Fibroblast of the conjunctiva (primary cell): ENCODE results near the gene LAG3.
A peak's percentile ranks its signal among the peaks of the same experiment; 100 is the strongest.
"Not testable (repeated sequence)": the region's sequence is repeated elsewhere in the genome, so short reads cannot be mapped to it uniquely, and the experiment has no call there.

ENCODE experiments used
- DNase-seq: peaks from one replicate; pipeline ENCODE4 v3.0.0-alpha.2; 2010; ENCODE audit warnings: low read depth

Gene LAG3

DNA sequence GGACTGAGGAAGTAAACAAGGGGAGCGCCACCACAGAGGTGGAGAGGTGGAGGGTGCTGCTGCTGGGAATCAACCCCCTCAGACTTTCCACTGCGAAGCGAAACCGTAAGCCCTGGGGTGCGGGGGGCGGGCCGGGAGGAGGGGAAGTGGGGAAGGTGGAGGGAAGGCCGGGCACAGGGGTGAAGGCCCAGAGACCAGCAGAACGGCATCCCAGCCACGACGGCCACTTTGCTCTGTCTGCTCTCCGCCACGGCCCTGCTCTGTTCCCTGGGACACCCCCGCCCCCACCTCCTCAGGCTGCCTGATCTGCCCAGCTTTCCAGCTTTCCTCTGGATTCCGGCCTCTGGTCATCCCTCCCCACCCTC lies at the start of gene LAG3:
Gene LAG3, plus strand, starts transcription at position 190 of the 365 bp plus-strand sequence. CDS start 333 bp downstream, outside the sequence.
- DNase-seq: no peak

GRCh38 chr12:6722863-6723262 lies 49.5 kb upstream of the LAG3 start:
- no peak for DNase-seq

DNA sequence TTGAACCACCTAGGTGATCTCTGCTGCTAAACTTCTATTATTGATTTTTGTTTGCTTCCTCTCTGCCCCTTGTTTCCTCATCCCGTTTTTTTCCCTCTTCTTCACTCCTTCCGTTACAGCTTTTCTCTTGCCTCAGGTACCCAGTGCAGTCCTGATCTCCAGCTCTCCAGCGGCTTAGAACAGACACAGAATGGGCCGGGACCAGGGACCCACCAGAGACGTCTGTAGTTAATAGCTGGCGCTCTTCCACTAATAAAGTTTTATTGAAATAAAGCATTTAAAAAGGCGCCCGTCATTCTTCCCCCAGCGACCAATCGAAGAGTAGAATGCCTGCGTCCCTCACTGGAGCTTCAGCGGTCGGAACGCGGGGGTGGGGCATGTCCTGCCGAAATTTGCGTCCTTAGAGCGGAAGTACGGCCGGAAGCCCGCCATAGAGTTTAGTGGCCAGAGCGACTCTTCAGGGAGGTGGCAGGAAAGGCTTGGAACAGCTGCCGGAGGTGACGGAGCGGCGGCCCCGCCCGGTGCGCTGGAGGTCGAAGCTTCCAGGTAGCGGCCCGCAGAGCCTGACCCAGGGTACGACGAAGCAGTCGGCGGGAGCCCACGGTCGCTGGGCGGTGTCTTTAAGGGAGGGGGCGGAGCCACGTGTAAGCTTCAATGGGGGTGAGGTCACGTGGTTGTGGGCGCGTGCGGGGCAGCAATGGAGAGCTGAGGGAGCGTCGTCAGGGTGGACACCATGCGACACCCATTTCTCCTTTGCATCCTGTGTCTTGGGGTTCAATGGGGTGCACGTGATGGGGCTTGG lies 48.5 kb upstream of the LAG3 start, which contains the start of gene COPS7A:
Gene COPS7A, plus strand, starts transcription at position 440 of the 802 bp plus-strand sequence. CDS start 611 bp downstream, outside the sequence.
- DNase-seq: peak; percentile 96

DNA sequence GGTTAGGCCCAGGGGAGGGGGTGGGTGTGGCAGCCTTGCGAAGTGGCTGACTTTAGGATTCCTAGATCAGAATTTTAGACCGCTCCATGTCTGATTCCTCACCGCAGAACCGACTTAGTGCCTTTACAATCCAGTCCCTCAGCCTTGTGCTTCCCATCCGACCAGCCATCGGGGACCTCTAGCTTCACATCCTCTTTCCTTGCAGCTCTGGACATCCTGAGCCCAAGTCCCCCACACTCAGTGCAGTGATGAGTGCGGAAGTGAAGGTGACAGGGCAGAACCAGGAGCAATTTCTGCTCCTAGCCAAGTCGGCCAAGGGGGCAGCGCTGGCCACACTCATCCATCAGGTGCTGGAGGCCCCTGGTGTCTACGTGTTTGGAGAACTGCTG lies 47.9 kb upstream of the LAG3 start:
- DNase-seq: no peak

DNA sequence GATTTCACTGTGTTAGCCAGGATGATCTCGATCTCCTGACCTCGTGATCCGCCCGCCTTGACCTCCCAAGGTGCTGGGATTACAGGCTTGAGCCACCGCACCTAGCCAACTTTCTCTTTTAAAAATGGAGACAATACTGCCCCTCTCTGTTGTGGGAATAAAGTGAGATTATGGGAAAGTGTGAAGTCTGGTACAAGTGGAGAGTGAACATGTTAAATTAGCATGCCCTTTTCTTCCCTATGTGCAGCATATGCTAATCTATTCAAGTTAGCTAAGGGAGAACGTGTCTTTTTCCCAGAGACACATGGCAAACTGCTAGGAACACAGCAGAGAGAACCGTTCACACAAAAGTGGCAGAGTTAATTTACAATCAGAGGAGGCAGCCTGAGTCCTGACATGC lies 47.0 kb upstream of the LAG3 start:
- no peak for DNase-seq

- DNase-seq: no peak
Measured at GRCh38 chr12:6729186-6729585, 43.1 kb upstream of the LAG3 start.

DNA sequence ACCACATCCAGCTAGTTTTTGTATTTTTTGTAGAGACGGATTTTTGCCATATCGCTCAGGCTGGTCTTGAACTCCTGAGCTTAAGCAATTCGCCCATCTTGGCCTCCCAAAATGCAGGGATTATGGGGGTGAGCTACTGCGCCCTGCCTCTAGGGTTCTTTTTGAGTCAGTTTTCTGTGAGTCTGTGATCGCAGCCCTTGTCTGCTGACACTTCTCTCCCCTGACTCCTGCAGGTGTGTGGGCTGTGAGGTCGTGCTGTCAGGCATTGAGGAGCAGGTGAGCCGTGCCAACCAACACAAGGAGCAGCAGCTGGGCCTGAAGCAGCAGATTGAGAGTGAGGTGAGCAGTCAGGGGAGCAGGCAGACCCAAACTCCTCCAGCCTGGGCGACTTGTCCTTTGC lies 42.2 kb upstream of the LAG3 start:
- DNase-seq: no peak

GRCh38 chr12:6734506-6735387 lies 37.6 kb upstream of the LAG3 start:
- no peak for DNase-seq

DNA sequence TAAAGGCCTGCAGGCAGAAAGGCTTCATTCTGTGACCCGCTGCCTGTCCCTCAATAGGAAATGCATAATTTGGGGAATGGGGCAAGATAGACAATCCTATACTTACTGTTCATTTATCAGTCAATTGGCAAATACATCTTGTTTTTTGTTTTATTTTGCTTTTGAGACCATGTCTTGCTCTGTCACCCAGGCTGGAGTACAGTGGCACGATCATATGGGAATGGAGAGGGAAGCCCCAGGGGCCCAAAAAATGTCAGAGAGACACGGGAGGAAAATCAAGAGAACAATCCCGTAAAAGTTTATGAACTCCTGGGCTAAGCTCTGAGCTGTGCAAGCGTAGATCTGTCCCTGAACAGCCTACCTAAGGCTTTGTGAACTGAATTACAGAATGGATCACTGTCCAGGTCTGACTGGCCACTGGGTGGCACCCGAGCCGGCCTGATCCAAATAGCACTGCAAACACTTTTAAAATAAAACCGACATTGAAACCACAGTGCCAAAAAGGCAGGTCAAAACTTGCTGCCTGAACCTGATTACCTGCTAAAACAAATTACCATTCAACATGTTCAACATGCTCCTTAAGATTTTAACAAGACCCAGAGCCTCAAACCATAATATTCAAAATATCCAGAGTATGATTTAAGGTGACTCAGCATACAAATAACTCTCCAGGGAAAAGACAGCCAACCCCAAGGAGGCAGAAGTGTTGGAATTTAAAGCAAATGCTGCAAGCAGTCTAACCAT lies 36.7 kb upstream of the LAG3 start:
- DNase-seq: peak; percentile 40

GRCh38 chr12:6736754-6737153 lies 35.6 kb upstream of the LAG3 start:
- no peak for DNase-seq

GRCh38 chr12:6742080-6742479 lies 30.2 kb upstream of the LAG3 start:
- DNase-seq: not testable (repeated sequence)

- DNase-seq: no peak
Measured at GRCh38 chr12:6742834-6743233, 29.5 kb upstream of the LAG3 start.

- DNase-seq: not testable (repeated sequence)
Measured at GRCh38 chr12:6743300-6743699, 29.0 kb upstream of the LAG3 start.

DNA sequence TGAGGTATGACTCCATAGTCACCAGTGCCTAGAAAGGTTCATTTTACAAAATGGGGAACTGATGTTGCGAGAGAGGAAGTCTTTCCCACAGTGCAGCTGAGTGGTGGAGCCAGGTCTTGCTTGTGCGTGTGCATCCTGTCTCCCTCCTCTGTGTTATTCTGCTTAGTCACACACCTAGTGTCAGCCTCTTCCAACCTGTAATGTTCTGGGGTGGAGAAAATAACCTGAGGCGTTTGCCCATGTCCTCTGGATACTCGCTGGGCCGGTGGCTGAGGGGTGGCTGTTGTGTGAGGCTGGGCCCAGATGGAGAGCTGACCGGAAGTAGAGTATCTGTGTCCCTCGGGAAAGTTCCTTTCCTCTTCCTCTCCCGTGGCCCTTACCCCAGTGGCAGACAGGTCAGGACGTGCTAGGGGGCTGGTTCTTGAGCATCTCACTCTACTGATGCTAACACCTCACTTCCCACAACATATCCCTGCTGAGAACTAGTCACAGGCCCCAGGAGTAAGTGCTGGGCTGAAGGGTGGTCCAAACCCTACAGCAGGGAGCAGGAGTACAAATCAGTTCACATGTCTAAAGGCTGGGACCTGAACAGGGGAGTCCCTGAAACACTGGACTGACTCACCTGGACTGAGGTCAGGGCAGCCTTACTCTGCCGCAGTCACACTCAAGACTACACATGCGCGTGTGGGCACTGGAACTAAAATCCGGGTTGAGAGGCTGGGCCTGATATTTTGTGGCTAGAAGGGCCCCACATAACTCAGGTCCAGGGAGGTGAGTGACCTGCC lies 26.4 kb upstream of the LAG3 start:
- no peak for DNase-seq

GRCh38 chr12:6747216-6747615 lies 25.1 kb upstream of the LAG3 start:
- DNase-seq: no peak

DNA sequence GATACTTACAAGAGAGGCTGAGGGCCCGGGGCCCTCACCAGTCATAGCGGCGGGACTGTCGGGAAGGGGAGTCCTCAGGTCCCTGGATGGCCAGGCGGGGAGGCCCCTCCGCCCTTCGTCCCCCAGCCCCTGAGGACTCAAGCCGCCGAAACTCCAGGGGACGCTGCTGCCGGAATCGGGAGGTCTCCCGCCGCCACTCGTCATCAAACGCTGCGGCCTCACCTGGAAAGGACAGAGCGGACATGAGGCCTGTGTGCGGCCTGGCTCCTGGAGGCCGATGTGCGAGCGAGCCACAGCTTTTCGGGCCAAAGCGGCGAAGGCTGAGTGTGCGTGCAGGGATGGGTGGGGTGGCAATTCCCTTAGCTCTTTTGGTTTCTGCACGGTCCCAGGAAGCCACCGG lies 23.6 kb upstream of the LAG3 start:
- DNase-seq: no peak

DNA sequence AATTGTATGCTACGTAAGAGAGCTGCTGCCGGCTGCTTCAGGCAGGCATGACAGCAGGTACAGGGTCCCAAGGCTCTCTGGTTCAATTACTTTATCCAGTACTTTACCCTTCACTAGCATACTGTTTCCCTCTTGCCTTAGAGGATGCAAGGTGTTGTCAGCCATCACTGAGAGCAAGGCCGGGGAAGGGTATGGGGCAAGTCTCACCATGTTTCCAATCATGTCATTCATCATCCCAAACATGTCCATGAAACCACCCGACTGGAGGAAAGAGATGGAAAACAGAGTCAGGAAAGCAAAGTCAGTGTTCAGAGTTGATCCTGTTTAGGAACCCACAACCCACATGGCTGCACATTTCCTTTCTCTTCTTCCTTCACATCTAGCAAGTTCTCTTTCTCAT lies 21.8 kb upstream of the LAG3 start:
- no peak for DNase-seq

GRCh38 chr12:6751767-6752166 lies 20.6 kb upstream of the LAG3 start:
- no peak for DNase-seq

DNA sequence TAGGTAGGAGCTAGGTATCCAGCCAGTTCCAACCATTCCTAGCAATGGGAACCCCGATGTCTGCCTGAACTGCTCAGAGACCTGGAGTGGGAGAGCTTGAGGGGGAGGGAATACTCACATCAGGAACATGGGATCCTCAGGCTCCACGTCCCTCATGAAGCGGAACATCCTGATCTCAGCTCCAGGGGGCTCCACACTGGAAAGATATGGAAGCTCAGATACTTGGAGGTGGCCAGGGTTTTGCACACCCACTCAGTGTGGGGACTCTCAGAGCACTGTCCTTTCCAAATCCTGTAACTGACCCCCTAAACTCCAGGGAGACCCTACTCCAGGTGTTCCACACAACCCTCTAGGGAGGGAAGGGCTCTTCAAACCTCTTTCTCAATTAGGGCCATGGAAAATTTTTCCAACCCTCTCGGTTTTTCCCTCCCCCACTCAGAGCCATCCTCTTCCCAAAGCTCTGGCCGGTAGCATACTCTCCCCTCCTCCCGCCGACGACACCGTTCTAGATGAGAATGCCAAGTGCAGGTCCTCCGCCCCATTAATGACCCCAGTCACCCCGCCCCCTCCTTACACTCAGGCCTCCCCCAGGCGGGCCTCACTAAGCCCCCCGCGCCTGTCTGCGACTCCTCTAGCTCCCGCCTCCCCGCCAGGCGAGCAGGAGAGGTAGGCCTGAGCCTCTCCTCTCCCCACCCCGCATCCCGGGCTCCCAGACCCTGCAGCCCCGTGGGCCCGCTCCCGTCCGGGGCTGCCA lies 20.0 kb upstream of the LAG3 start:
- no peak for DNase-seq

DNA sequence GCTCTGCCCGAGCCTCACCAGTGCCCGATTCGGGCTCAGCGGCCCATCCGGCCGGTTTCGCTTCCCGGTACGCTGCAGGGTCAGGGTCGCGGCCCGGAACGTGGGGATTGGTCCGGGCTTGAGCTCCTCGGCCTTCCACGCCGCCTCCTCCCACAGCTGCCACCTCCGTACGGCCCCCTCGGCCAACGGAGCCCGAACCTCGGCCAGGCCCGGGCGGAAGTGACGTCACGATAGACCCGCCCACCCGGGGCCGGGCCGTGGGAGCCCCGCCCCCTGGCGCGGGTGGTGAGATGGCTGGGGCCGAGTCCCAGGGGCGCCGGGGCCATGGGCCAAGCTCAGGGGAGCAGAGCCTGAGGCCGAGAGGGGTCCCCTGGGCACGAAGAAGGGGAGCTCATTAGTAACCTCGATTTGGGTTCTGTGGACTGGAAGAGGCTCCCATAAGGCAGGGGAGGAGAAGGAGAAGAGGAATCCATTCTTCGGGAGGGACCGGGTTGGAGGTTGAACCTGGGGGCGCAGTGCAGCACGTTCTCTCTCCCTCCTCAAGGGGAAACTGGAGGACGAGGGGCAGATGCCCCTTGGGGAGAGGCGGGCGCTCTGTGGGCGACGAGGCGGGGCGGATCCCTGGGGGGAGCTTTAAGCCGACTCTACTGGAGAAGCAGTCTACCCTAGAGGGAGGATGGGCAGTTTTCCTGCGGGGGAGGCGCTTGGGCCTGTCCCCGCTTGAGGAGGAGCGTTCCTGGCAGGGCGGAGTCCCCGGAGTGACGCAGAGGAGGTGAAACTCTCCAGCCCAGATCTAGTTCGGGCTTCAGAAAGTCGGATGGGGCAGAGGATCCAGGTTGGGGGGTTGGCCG lies 19.2 kb upstream of the LAG3 start, which contains the start of gene MLF2:
Gene MLF2, minus strand, starts transcription at position 221 of the 851 bp plus-strand sequence. CDS start 807 bp downstream, outside the sequence.
- peak; percentile 99 for DNase-seq
